CD14-positive monocyte (primary cell): ENCODE measurements around the gene ZNF524. TPM values are rescaled to one million over a fixed set of nuclear protein-coding genes. Genes with fewer than 3 reads are reported as not detected.
"Not testable (repeated sequence)": the region's sequence is repeated elsewhere in the genome, so short reads cannot be mapped to it uniquely, and the experiment has no call there.

Experiments
- DNase-seq, 3 donors: peaks; one replicate each; pipeline ENCODE4 v3.0.0-alpha.2; 2011 to 2022
- H2AFZ ChIP-seq: 2 replicates; pipeline ENCODE4 v1.6.0; 2012; ENCODE audit warnings: mild to moderate bottlenecking, low read depth, low read length, inconsistent platforms; ENCODE audit not compliant: insufficient read depth, poor library complexity, severe bottlenecking
- H3K27ac ChIP-seq, 2 donors: 1 replicate in 1 of 2; 2 replicates in 1 of 2; pipeline ENCODE4 v1.5.1; 2012 to 2013; ENCODE audit warnings: low read length in 2 of 2, control low read depth in 1 of 2, inconsistent platforms in 1 of 2, low read depth in 1 of 2, mild to moderate bottlenecking in 1 of 2
- H3K27me3 ChIP-seq, 2 donors: one replicate each; pipeline versions ENCODE4 v1.6.0 to v1.6.1; 2011 to 2013; ENCODE audit warnings: low read length in 2 of 2; ENCODE audit not compliant: control insufficient read depth in 2 of 2, insufficient read depth in 2 of 2
- H3K36me3 ChIP-seq, 2 donors: replicated peaks in 1 of 2; 1 replicate in 1 of 2; 2 replicates in 1 of 2; pipeline versions ENCODE4 v1.5.1 to v1.6.1; 2012 to 2013; ENCODE audit warnings: low read length in 2 of 2, control low read depth in 1 of 2, inconsistent platforms in 1 of 2, mild to moderate bottlenecking in 1 of 2; ENCODE audit not compliant: insufficient read depth in 2 of 2, control insufficient read depth in 1 of 2
- H3K4me1 ChIP-seq, 2 donors: 1 replicate in 1 of 2; 2 replicates in 1 of 2; pipeline versions ENCODE4 v1.5.1 to v1.6.1; 2012 to 2013; ENCODE audit warnings: low read length in 2 of 2, control low read depth in 1 of 2, inconsistent platforms in 1 of 2, mild to moderate bottlenecking in 1 of 2, moderate library complexity in 1 of 2; ENCODE audit not compliant: insufficient read depth in 2 of 2, control insufficient read depth in 1 of 2
- H3K4me2 ChIP-seq: replicated peaks from 2 replicates; pipeline ENCODE3; 2012; ENCODE audit warnings: low read length, moderate library complexity, mild to moderate bottlenecking; ENCODE audit not compliant: poor library complexity, severe bottlenecking; ENCODE audit errors: extremely low read depth
- H3K4me3 ChIP-seq, 3 experiments: fragments of 200-600 bp in 1 of 3; sonication (generic) in 1 of 3; replicated peaks in 1 of 3; 1 replicate in 2 of 3; 2 replicates in 1 of 3; pipeline ENCODE4 v1.5.1; 2011 to 2013; ENCODE audit warnings: low read length in 3 of 3, mild to moderate bottlenecking in 3 of 3, control low read depth in 2 of 3, low read depth in 2 of 3, inconsistent platforms in 1 of 3, moderate library complexity in 1 of 3
- H3K79me2 ChIP-seq: 2 replicates; pipeline ENCODE4 v1.6.0; 2012; ENCODE audit warnings: mild to moderate bottlenecking, control low read depth, inconsistent platforms, low read length, moderate library complexity; ENCODE audit not compliant: insufficient read depth
- H3K9ac ChIP-seq: 2 replicates; pipeline ENCODE4 v1.6.0; 2017; ENCODE audit warnings: low read length, mild to moderate bottlenecking; ENCODE audit not compliant: insufficient read depth, poor library complexity, severe bottlenecking
- H3K9me3 ChIP-seq, 2 donors: replicated peaks in 1 of 2; 1 replicate in 1 of 2; 2 replicates in 1 of 2; pipeline versions ENCODE4 v1.5.1 to v1.6.1; 2012 to 2013; ENCODE audit warnings: low read length in 2 of 2, control low read depth in 1 of 2; ENCODE audit not compliant: control insufficient read depth in 1 of 2, insufficient read depth in 1 of 2
- H4K20me1 ChIP-seq: 2 replicates; pipeline ENCODE4 v1.6.0; 2012; ENCODE audit warnings: mild to moderate bottlenecking, low read length, control low read depth, moderate library complexity; ENCODE audit not compliant: insufficient read depth
- H3K27ac Mint-ChIP-seq, 7 donors: one replicate each; pipeline ENCODE4 v1.8.0; 2020; ENCODE audit warnings: mild to moderate bottlenecking in 7 of 7, mixed read lengths in 7 of 7, moderate library complexity in 6 of 7, inconsistent platforms in 2 of 7
- H3K27me3 Mint-ChIP-seq, 3 donors: one replicate each; pipeline ENCODE4 v1.8.0; 2021 to 2022; ENCODE audit warnings: low read depth in 3 of 3, mild to moderate bottlenecking in 3 of 3, mixed read lengths in 3 of 3, moderate library complexity in 3 of 3, inconsistent platforms in 1 of 3
- H3K36me3 Mint-ChIP-seq, 2 donors: one replicate each; pipeline ENCODE4 v1.8.0; 2020; ENCODE audit warnings: mixed read lengths in 2 of 2, inconsistent platforms in 1 of 2, mild to moderate bottlenecking in 1 of 2
- H3K4me1 Mint-ChIP-seq: one replicate; pipeline ENCODE4 v1.8.0; 2020; ENCODE audit warnings: mild to moderate bottlenecking, mixed read lengths
- H3K4me3 Mint-ChIP-seq, 2 donors: one replicate each; pipeline ENCODE4 v1.8.0; 2020; ENCODE audit warnings: mild to moderate bottlenecking in 2 of 2, mixed read lengths in 2 of 2, moderate library complexity in 1 of 2
- H3K9me3 Mint-ChIP-seq, 7 donors: one replicate each; pipeline ENCODE4 v1.8.0; 2020 to 2022; ENCODE audit warnings: mixed read lengths in 7 of 7, mild to moderate bottlenecking in 6 of 7, moderate library complexity in 6 of 7, inconsistent platforms in 2 of 7
- WGBS: methylation state at CpG from one replicate; pipeline ENCODE4 v1.1.5; 2013; ENCODE audit warnings: missing lambda C conversion rate; ENCODE audit not compliant: insufficient coverage; 5-methylcytosine and 5-hydroxymethylcytosine counted together
- intact Hi-C, 2 donors: fragments of 100-400 bp; cut with micrococcal nuclease; formaldehyde crosslinking; loops; one replicate each; pipeline versions ENCODE4 v1.15.0 to v1.15.1; 2023
- polyA plus RNA-seq, 3 donors: library from polyadenylated mRNA; depleted of rRNA in 1 of 3; unstranded in 2 of 3; stranded (reverse) in 1 of 3; fragments of 300-500 nt in 2 of 3; fragments of >200 nt in 1 of 3; fragmentation: Illumina TruSeq in 2 of 3; gene quantifications; 1 replicate in 2 of 3; 2 replicates in 1 of 3; pipeline ENCODE4 v1.2.3, GENCODE V29; 2012 to 2021
- TF ChIP-seq, protein P1 (sequence below): fragments of 200-600 bp; IDR thresholded peaks from one replicate; pipeline ENCODE4 v1.8.0; 2022; ENCODE audit warnings: antibody characterized with exemption, mild to moderate bottlenecking

ZNF524 gene
- polyA plus RNA-seq, 3 donors = 27.9 to 45.7 (median 41.8) TPM

DNA sequence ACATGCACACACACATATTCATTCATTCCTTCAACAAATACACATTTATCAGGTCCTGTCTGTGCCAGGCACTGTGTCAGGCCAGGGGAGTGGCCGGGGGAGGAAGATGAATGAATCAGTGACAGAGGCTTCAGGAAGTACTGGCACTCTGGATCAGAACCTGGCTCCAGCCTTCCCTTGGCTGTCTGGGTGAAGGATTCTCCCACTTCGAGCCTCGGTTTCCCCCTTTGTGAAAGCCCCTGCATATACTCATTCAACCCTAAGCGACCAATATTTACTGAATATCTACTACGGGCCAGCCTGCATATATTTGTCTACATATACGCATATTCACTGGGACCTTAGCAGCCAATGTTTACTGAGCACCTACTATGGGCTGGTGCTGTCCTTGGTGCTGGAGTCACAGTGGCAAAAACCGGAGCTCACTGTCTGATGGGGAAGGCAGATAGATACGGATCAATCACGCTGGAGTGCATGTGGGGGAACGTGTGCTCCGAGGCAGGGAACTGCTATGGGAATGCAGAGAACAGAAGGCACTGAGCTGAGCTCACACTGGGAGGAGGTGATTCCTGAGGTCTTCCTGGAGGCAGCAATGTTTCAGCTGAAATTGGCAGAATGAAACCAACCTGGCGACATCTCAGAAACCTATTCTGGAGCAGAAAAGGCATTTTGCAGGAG is 18.8 kb upstream of the ZNF524 start:
- Histone ChIP-seq H3K4me2 (peak overlapping the region; percentile 77), H3K4me3 (peak overlapping the region; percentile 71 to 84 (median 79)), H3K9me3 (no peaks in the 10 kb centered on the region), H3K79me2 (no peaks in the 10 kb centered on the region), H3K27ac (peak overlapping the region in 1 of 2 donors; percentile 66), H4K20me1 (no peaks in the 10 kb centered on the region), H3K9ac (peak overlapping the region; percentile 75), H3K27me3 (peaks cover 8 to 20% of the 10 kb centered on the region in 2 donors), H3K4me1 (peaks cover 17 to 31% of the 10 kb centered on the region in 2 donors), H2AFZ (peak overlapping the region; percentile 96), H3K36me3 (peaks cover 0 to 2% of the 10 kb centered on the region in 2 donors)
- intact Hi-C loops = loop anchor here in 1 of 2 donors (5.0 kb wide), 1 partner anchor 51 kb away; no protein-coding TSS in a partner anchor
- H3K27me3 Mint-ChIP-seq = peaks cover 18 to 22% (median 22%) of the 10 kb centered on the region in 3 donors
- DNase-seq = no peak
- 51% methylated on average over 9 of the region's 12 CpGs for WGBS
- H3K36me3 Mint-ChIP-seq = peaks cover 3 to 10% of the 10 kb centered on the region in 2 donors
- TF ChIP-seq, protein P1, sequence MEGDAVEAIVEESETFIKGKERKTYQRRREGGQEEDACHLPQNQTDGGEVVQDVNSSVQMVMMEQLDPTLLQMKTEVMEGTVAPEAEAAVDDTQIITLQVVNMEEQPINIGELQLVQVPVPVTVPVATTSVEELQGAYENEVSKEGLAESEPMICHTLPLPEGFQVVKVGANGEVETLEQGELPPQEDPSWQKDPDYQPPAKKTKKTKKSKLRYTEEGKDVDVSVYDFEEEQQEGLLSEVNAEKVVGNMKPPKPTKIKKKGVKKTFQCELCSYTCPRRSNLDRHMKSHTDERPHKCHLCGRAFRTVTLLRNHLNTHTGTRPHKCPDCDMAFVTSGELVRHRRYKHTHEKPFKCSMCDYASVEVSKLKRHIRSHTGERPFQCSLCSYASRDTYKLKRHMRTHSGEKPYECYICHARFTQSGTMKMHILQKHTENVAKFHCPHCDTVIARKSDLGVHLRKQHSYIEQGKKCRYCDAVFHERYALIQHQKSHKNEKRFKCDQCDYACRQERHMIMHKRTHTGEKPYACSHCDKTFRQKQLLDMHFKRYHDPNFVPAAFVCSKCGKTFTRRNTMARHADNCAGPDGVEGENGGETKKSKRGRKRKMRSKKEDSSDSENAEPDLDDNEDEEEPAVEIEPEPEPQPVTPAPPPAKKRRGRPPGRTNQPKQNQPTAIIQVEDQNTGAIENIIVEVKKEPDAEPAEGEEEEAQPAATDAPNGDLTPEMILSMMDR = no peak
- peaks cover 0 to 8% (median 1%) of the 10 kb centered on the region in 7 donors for H3K9me3 Mint-ChIP-seq
- H3K4me1 Mint-ChIP-seq = peaks cover 28% of the 10 kb centered on the region
- peak overlapping the region; percentile 82 to 88 for H3K4me3 Mint-ChIP-seq
- peak overlapping the region in 6 of 7 donors; percentile 6 to 66 (median 20) for H3K27ac Mint-ChIP-seq

GRCh38 chr19:55581823-55582223 is 18.3 kb upstream of the ZNF524 start:
- peaks cover 3 to 9% of the 10 kb centered on the region in 2 donors for H3K36me3 Mint-ChIP-seq

GRCh38 chr19:55582284-55582683 is 17.8 kb upstream of the ZNF524 start:
- not testable (repeated sequence) for H3K36me3 Mint-ChIP-seq, H3K79me2 ChIP-seq, H3K9me3 Mint-ChIP-seq, H3K27ac Mint-ChIP-seq, DNase-seq, H4K20me1 ChIP-seq, H3K36me3 ChIP-seq, H2AFZ ChIP-seq, H3K9me3 ChIP-seq, H3K4me3 Mint-ChIP-seq, H3K4me2 ChIP-seq, H3K9ac ChIP-seq, H3K4me3 ChIP-seq, H3K27ac ChIP-seq
- peaks cover 25 to 32% (median 32%) of the 10 kb centered on the region in 3 donors for H3K27me3 Mint-ChIP-seq
- H3K4me1 Mint-ChIP-seq = peaks cover 37% of the 10 kb centered on the region
- H3K4me1 ChIP-seq = peaks cover 24 to 41% of the 10 kb centered on the region in 2 donors
- WGBS = 88% methylated on average over 1 of the region's 4 CpGs
- H3K27me3 ChIP-seq = peaks cover 9 to 29% of the 10 kb centered on the region in 2 donors
- intact Hi-C loops = loop anchor here in 1 of 2 donors (5.0 kb wide), 1 partner anchor 50 kb away; no protein-coding TSS in a partner anchor

More at GRCh38 chr19:55581823-55582223, 18.3 kb upstream of the ZNF524 start:
- Histone ChIP-seq H3K4me1 (peaks cover 19 to 36% of the 10 kb centered on the region in 2 donors), H2AFZ (peak overlapping the region; percentile 96), H3K9ac (no peak overlapping the region), H3K27ac (no peak overlapping the region), H3K27me3 (peaks cover 9 to 25% of the 10 kb centered on the region in 2 donors), H3K79me2 (no peaks in the 10 kb centered on the region), H3K4me3 (no peak overlapping the region), H3K36me3 (peaks cover 0 to 2% of the 10 kb centered on the region in 2 donors), H4K20me1 (no peaks in the 10 kb centered on the region), H3K4me2 (no peak overlapping the region), H3K9me3 (no peaks in the 10 kb centered on the region)
- 74% methylated on average over 6 of the region's 6 CpGs for WGBS
- H3K4me1 Mint-ChIP-seq = peaks cover 32% of the 10 kb centered on the region
- no peak for DNase-seq
- no peak overlapping the region for H3K27ac Mint-ChIP-seq
- peaks cover 22 to 27% (median 27%) of the 10 kb centered on the region in 3 donors for H3K27me3 Mint-ChIP-seq
- peaks cover 0 to 8% (median 2%) of the 10 kb centered on the region in 7 donors for H3K9me3 Mint-ChIP-seq
- no peak overlapping the region for H3K4me3 Mint-ChIP-seq
- TF ChIP-seq, protein P1 = no peak
- intact Hi-C loops = loop anchor here in 1 of 2 donors (5.0 kb wide), 1 partner anchor 50 kb away; no protein-coding TSS in a partner anchor
